H9 (cell line): Measurements from ENCODE around the gene RAB6A. TPM values are rescaled to one million over a fixed set of nuclear protein-coding genes. Genes with fewer than 3 reads are reported as not detected.

Experiments used
- DNase-seq: peaks from one replicate; pipeline ENCODE4 v3.0.0-alpha.2; 2017
- H2AFZ ChIP-seq: one replicate; pipeline ENCODE4 v1.6.1; 2013; ENCODE audit warnings: mild to moderate bottlenecking, low read length, control low read depth, moderate library complexity
- H2AK5ac ChIP-seq: 2 replicates; pipeline ENCODE4 v1.6.1; 2013; ENCODE audit warnings: low read length, control low read depth, mixed read lengths; ENCODE audit not compliant: insufficient read length
- H2BK120ac ChIP-seq: one replicate; pipeline ENCODE4 v1.6.1; 2013; ENCODE audit warnings: low read depth, mild to moderate bottlenecking, low read length, control low read depth, inconsistent platforms; ENCODE audit not compliant: poor library complexity, severe bottlenecking
- H2BK12ac ChIP-seq: 2 replicates; pipeline ENCODE4 v1.6.1; 2013; ENCODE audit warnings: low read length, control low read depth, mixed read lengths, low read depth; ENCODE audit not compliant: insufficient read length
- H2BK15ac ChIP-seq: 2 replicates; pipeline ENCODE4 v1.6.1; 2013; ENCODE audit warnings: low read depth, low read length, control low read depth
- H2BK20ac ChIP-seq: one replicate; pipeline ENCODE4 v1.6.1; 2013; ENCODE audit warnings: low read depth, mild to moderate bottlenecking, low read length, control low read depth, inconsistent platforms; ENCODE audit not compliant: poor library complexity, severe bottlenecking
- H2BK5ac ChIP-seq: 2 replicates; pipeline ENCODE4 v1.6.1; 2013; ENCODE audit warnings: low read length, control low read depth, mixed read lengths; ENCODE audit not compliant: insufficient read length
- H3K14ac ChIP-seq: 2 replicates; pipeline ENCODE4 v1.6.1; 2013; ENCODE audit warnings: low read length, control low read depth; ENCODE audit not compliant: insufficient read depth
- H3K18ac ChIP-seq: 2 replicates; pipeline ENCODE4 v1.6.1; 2013; ENCODE audit warnings: low read depth, mild to moderate bottlenecking, mixed read lengths, low read length, control low read depth; ENCODE audit not compliant: insufficient read length
- H3K23ac ChIP-seq: 2 replicates; pipeline ENCODE4 v1.6.1; 2013; ENCODE audit warnings: low read length, control low read depth, mixed read lengths, low read depth; ENCODE audit not compliant: insufficient read length
- H3K23me2 ChIP-seq: 2 replicates; pipeline ENCODE4 v1.6.1; 2013; ENCODE audit warnings: low read depth, mild to moderate bottlenecking, mixed read lengths, low read length, control low read depth; ENCODE audit not compliant: insufficient read length, poor library complexity, severe bottlenecking
- H3K27ac ChIP-seq: 2 replicates; pipeline ENCODE4 v1.5.1; 2013; ENCODE audit warnings: low read length, control low read depth, mixed read lengths, low read depth; ENCODE audit not compliant: insufficient read length
- H3K27me3 ChIP-seq: 2 replicates; pipeline ENCODE4 v1.6.1; 2013; ENCODE audit warnings: low read length, control low read depth, inconsistent platforms; ENCODE audit not compliant: insufficient read depth
- H3K4ac ChIP-seq: 2 replicates; pipeline ENCODE4 v1.6.1; 2013; ENCODE audit warnings: low read depth, mild to moderate bottlenecking, control low read depth, inconsistent platforms, low read length, moderate library complexity
- H3K4me1 ChIP-seq: 2 replicates; pipeline ENCODE4 v1.6.1; 2013; ENCODE audit warnings: low read length, control low read depth, inconsistent platforms; ENCODE audit not compliant: insufficient read depth
- H3K4me2 ChIP-seq: 2 replicates; pipeline ENCODE4 v1.6.1; 2013; ENCODE audit warnings: low read length, control low read depth, mixed read lengths; ENCODE audit not compliant: insufficient read length, insufficient read depth
- H3K56ac ChIP-seq: 2 replicates; pipeline ENCODE4 v1.6.1; 2013; ENCODE audit warnings: low read depth, mild to moderate bottlenecking, mixed read lengths, low read length, control low read depth; ENCODE audit not compliant: insufficient read length
- H3K79me1 ChIP-seq: 2 replicates; pipeline ENCODE4 v1.6.1; 2013; ENCODE audit warnings: low read depth, mild to moderate bottlenecking, moderate library complexity, low read length, control low read depth, inconsistent platforms; ENCODE audit not compliant: insufficient read depth, poor library complexity, severe bottlenecking
- H3K79me2 ChIP-seq: 2 replicates; pipeline ENCODE4 v1.6.1; 2013; ENCODE audit warnings: low read length, control low read depth, inconsistent platforms; ENCODE audit not compliant: insufficient read depth
- H3K9ac ChIP-seq: 2 replicates; pipeline ENCODE4 v1.6.1; 2013; ENCODE audit warnings: low read length, control low read depth, mixed read lengths; ENCODE audit not compliant: insufficient read length; ENCODE audit errors: extremely low read depth
- H3K9me3 ChIP-seq: one replicate; pipeline ENCODE4 v1.6.1; 2013; ENCODE audit warnings: low read depth, low read length, inconsistent platforms; ENCODE audit not compliant: control insufficient read depth
- H3T11ph ChIP-seq: one replicate; pipeline ENCODE4 v1.6.1; 2013; ENCODE audit warnings: mild to moderate bottlenecking, low read length, control low read depth, inconsistent platforms
- H4K20me1 ChIP-seq: one replicate; pipeline ENCODE4 v1.6.1; 2013; ENCODE audit not compliant: control insufficient read depth, insufficient read length, insufficient read depth
- H4K5ac ChIP-seq: 2 replicates; pipeline ENCODE4 v1.6.1; 2013; ENCODE audit warnings: low read depth, mild to moderate bottlenecking, mixed read lengths, low read length, control low read depth; ENCODE audit not compliant: insufficient read length
- H4K8ac ChIP-seq: replicated peaks from 2 replicates; pipeline ENCODE4 v1.6.1; 2013; ENCODE audit warnings: low read length, control low read depth, mixed read lengths, low read depth; ENCODE audit not compliant: insufficient read length
- H4K91ac ChIP-seq: 2 replicates; pipeline ENCODE4 v1.6.1; 2013; ENCODE audit warnings: low read depth, mild to moderate bottlenecking, moderate library complexity, mixed read lengths, low read length, control low read depth; ENCODE audit not compliant: insufficient read length
- H3K27ac Mint-ChIP-seq, 3 experiments: 2 replicates in 2 of 3; 3 replicates in 1 of 3; pipeline ENCODE4 v1.8.0; 2020 to 2021; ENCODE audit warnings: mixed read lengths in 3 of 3, mild to moderate bottlenecking in 1 of 3, moderate library complexity in 1 of 3
- H3K27me3 Mint-ChIP-seq: 2 replicates; pipeline ENCODE4 v1.8.0; 2021; ENCODE audit warnings: low read depth, mild to moderate bottlenecking, moderate library complexity, mixed read lengths
- H3K36me3 Mint-ChIP-seq, 3 experiments: 2 replicates in 2 of 3; 3 replicates in 1 of 3; pipeline ENCODE4 v1.8.0; 2020 to 2021; ENCODE audit warnings: low read depth in 3 of 3, mixed read lengths in 3 of 3; ENCODE audit not compliant: insufficient read depth in 1 of 3
- H3K4me1 Mint-ChIP-seq, 2 experiments: 2 replicates each; pipeline ENCODE4 v1.8.0; 2020; ENCODE audit warnings: mixed read lengths in 2 of 2
- H3K4me3 Mint-ChIP-seq, 2 experiments: 2 replicates in 1 of 2; 3 replicates in 1 of 2; pipeline ENCODE4 v1.8.0; 2020 to 2021; ENCODE audit warnings: mild to moderate bottlenecking in 2 of 2, mixed read lengths in 2 of 2, moderate library complexity in 1 of 2
- H3K9me3 Mint-ChIP-seq, 2 experiments: 2 replicates in 1 of 2; 3 replicates in 1 of 2; pipeline ENCODE4 v1.8.0; 2020; ENCODE audit warnings: mild to moderate bottlenecking in 2 of 2, mixed read lengths in 2 of 2, moderate library complexity in 1 of 2
- CTCF ChIP-seq: fragments of 200-600 bp; sonication (generic); conservative IDR thresholded peaks from 3 replicates; pipeline ENCODE4 v1.8.0; 2021; ENCODE audit warnings: antibody characterized with exemption, mild to moderate bottlenecking
- WGBS: extraction: QIAGEN DNeasy Blood & Tissue Kit; methylation state at CpG from one replicate; pipeline ENCODE4 v1.1.7; 2013; ENCODE audit warnings: missing lambda C conversion rate, low lambda C conversion rate, mixed read lengths; ENCODE audit not compliant: insufficient read length; ENCODE audit errors: extremely low coverage; 5-methylcytosine and 5-hydroxymethylcytosine counted together
- total RNA-seq: library from RNA; stranded (reverse); gene quantifications from 2 replicates; pipeline ENCODE4 v1.2.1, GENCODE V29; 2021

RAB6A gene
- total RNA-seq, 1 experiment from 2014 or later: 72.8 TPM

- no peak overlapping the region for H2BK5ac ChIP-seq
- peaks cover 22% of the 10 kb centered on the region; the same call in 1 of the 2 replicates for H3K79me2 ChIP-seq
- TF ChIP-seq CTCF: no peak
- Mint-ChIP-seq H3K4me1 (peaks cover 3 to 5% of the 10 kb centered on the region in 2 experiments; a peak in 2 of 4 replicates), H3K27me3 (no peaks in the 10 kb centered on the region), H3K27ac (no peak overlapping the region), H3K4me3 (no peak overlapping the region), H3K36me3 (peaks cover 0 to 10% (median 3%) of the 10 kb centered on the region in 3 experiments; a peak in 3 of 7 replicates), H3K9me3 (no peaks in the 10 kb centered on the region)
- H3K23ac ChIP-seq: no peak overlapping the region
- H2AFZ ChIP-seq: no peak overlapping the region
- no CpG with 5 or more reads among the region's 5 CpGs for WGBS
- no peak overlapping the region for H3K56ac ChIP-seq
- no peak overlapping the region for H2BK15ac ChIP-seq
- no peaks in the 10 kb centered on the region for H3K9me3 ChIP-seq
- H3K18ac ChIP-seq: no peak overlapping the region
- no peaks in the 10 kb centered on the region for H3K23me2 ChIP-seq
- no peak overlapping the region for H2AK5ac ChIP-seq
- no peak overlapping the region for H3K9ac ChIP-seq
- no peak overlapping the region for H3K27ac ChIP-seq
- H2BK20ac ChIP-seq: no peak overlapping the region
- no peak overlapping the region for H3K4ac ChIP-seq
- H3T11ph ChIP-seq: no peak overlapping the region
- H4K91ac ChIP-seq: no peak overlapping the region
- no peak overlapping the region for H3K14ac ChIP-seq
- H3K4me1 ChIP-seq: no peaks in the 10 kb centered on the region
- H2BK120ac ChIP-seq: no peak overlapping the region
- no peaks in the 10 kb centered on the region for H4K20me1 ChIP-seq
- no peak for DNase-seq
- no peak overlapping the region for H3K4me2 ChIP-seq
- no peak overlapping the region for H2BK12ac ChIP-seq
- no peak overlapping the region for H4K8ac ChIP-seq
- H3K79me1 ChIP-seq: peaks cover 13% of the 10 kb centered on the region
- no peaks in the 10 kb centered on the region for H3K27me3 ChIP-seq
- H4K5ac ChIP-seq: no peak overlapping the region
Measured at GRCh38 chr11:73748300-73748699, 12.6 kb downstream of the RAB6A start.
